Esophagus squamous epithelium (tissue), 5 donors: Measurements from ENCODE around the gene TMEM266. TPM values are rescaled to one million over a fixed set of nuclear protein-coding genes. Genes with fewer than 3 reads are reported as not detected.
A peak's percentile ranks its signal among the peaks of the same experiment; 100 is the strongest.
"Not testable (repeated sequence)": the region's sequence is repeated elsewhere in the genome, so short reads cannot be mapped to it uniquely, and the experiment has no call there.

Source experiments
- DNase-seq: peaks from one replicate; lab custom pipeline; 2025; lab: John Stamatoyannopoulos, UW
- H3K27ac ChIP-seq, 4 donors: fragments of 200-600 bp; sonication (generic); one replicate each; pipeline ENCODE4 v1.5.1; 2016 to 2019; ENCODE audit warnings: mild to moderate bottlenecking in 1 of 4
- H3K27me3 ChIP-seq, 4 donors: fragments of 200-600 bp; sonication (generic); 1 replicate in 3 of 4; 2 replicates in 1 of 4; pipeline versions ENCODE4 v1.5.1 to v1.6.0; 2017 to 2021; ENCODE audit warnings: antibody characterized with exemption in 1 of 4
- H3K36me3 ChIP-seq, 3 donors: fragments of 200-600 bp; sonication (generic); one replicate each; pipeline ENCODE4 v1.5.1; 2016 to 2019
- H3K4me1 ChIP-seq, 3 donors: fragments of 200-600 bp; sonication (generic); one replicate each; pipeline ENCODE4 v1.5.1; 2017 to 2019
- H3K4me3 ChIP-seq, 4 donors: fragments of 200-600 bp; sonication (generic); 1 replicate in 3 of 4; 2 replicates in 1 of 4; pipeline ENCODE4 v1.5.1; 2016 to 2019; ENCODE audit warnings: mild to moderate bottlenecking in 2 of 4, moderate library complexity in 1 of 4
- H3K9me3 ChIP-seq, 3 donors: fragments of 200-600 bp; sonication (generic); one replicate each; pipeline ENCODE4 v1.5.1; 2016 to 2019
- CTCF ChIP-seq, 6 experiments: fragments of 450-650 bp in 4 of 6; fragments of 200-600 bp in 2 of 6; sonication (generic) in 2 of 6; IDR thresholded peaks; one replicate each; pipeline ENCODE4 v1.5.1; 2016 to 2019; ENCODE audit warnings: antibody characterized with exemption in 6 of 6, mild to moderate bottlenecking in 4 of 6, moderate library complexity in 4 of 6
- POLR2A ChIP-seq, 4 donors: fragments of 450-650 bp; IDR thresholded peaks; one replicate each; pipeline ENCODE4 v1.6.1; 2017; ENCODE audit warnings: antibody characterized with exemption in 4 of 4, mild to moderate bottlenecking in 4 of 4, moderate library complexity in 3 of 4
- WGBS, 2 donors: methylation state at CpG; one replicate each; pipeline ENCODE4 v1.1.5; 2018; 5-methylcytosine and 5-hydroxymethylcytosine counted together
- intact Hi-C: fragments of 100-400 bp; cut with DNase I; formaldehyde crosslinking; loops from one replicate; pipeline ENCODE4 v1.15.0; 2022
- total RNA-seq, 4 donors: library from RNA; depleted of rRNA; stranded (reverse); fragments of >200 nt; gene quantifications; one replicate each; pipeline ENCODE4 v1.1.0, GENCODE V29; 2016
- donor health status: DM: yes; HTN: yes; CAD: no.

Gene TMEM266
- total RNA-seq, 4 donors from 2014 or later = 0.19 to 0.79 (median 0.29) TPM; not detected in 1

DNA sequence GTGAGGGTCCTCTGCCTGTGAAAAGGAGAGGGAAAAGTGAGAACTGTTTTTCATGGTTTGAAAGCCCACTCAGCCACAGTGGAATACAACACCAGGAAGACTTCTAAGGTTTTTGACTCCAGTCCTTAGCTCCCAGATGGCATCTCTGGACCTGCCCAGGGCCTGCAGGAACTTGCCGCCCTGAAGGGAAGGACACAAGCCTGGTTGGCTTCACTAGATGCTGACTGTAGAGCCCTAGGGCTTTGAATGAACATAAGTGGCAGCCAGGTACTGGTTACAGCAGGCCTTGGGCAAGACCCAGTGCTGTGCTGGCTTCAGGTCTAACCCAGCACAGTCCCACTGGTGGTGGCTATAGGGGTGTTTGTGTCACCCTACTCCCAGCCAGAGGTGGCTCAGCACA lies 21.3 kb upstream of the TMEM266 start:
- intact Hi-C loops = no loop called here
- H3K4me3 ChIP-seq = no peak overlapping the region
- H3K9me3 ChIP-seq = peaks cover 0 to 12% (median 9%) of the 10 kb centered on the region in 3 donors
- peak overlapping the region in 3 of 4 donors; percentile 59 to 71 (median 59) for H3K27ac ChIP-seq
- peaks cover 8 to 24% (median 10%) of the 10 kb centered on the region in 3 donors for H3K4me1 ChIP-seq
- DNase-seq = no peak
- TF ChIP-seq POLR2A (IDR thresholded peaks at IDR 0.05) = no peak
- TF ChIP-seq CTCF (IDR thresholded peaks at IDR 0.05) = no peak
- peaks cover 0 to 14% (median 0%) of the 10 kb centered on the region in 4 donors for H3K27me3 ChIP-seq
- H3K36me3 ChIP-seq = no peaks in the 10 kb centered on the region
- no CpG with 5 or more reads among the region's 1 CpG for WGBS, 2 donors

DNA sequence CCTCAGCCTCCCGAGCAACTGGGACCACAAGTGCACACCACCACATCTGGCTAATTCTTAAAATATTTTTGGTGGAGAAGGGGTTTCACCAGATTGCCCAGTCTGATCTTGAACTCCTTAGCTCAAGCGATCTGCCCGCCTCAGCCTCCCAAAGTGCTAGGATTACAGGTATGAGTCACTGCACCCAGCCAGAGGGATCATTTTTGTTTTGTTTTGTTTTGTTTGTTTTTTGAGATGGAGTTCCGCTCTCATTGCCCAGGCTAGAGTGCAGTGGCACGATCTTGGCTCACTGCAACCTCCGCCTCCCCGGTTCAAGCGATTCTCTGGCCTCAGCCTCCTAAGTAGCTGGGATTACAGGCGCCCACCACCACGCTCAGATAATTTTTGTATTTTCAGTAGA lies 5.6 kb upstream of the TMEM266 start:
- H3K36me3 ChIP-seq, H3K9me3 ChIP-seq, intact Hi-C loops, H3K4me3 ChIP-seq, DNase-seq, H3K27ac ChIP-seq: not testable (repeated sequence)
- 70 to 82% methylated on average over 10 of the region's 10 CpGs for WGBS, 2 donors
- Histone ChIP-seq H3K4me1 (peaks cover 7 to 19% (median 7%) of the 10 kb centered on the region in 3 donors), H3K27me3 (peaks cover 0 to 41% (median 0%) of the 10 kb centered on the region in 4 donors)

DNA sequence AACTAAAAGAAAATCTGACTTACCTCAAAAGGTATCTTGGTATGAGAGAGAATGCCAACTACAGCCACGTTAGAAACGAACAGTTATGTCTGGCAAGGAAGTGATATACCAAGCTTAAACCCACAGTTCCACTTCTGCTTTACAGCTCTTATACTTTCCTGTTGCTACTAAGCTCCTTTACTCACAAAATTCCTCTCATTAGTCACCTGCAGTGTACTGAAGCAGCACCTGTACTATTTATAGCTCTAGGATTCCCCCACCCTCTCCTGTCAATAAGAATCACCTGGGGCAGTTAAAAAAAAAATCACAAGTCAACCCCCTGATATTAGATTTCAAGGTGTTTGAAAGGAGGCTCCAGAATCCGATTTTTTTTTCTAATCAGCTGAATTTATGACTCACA lies 2.9 kb upstream of the TMEM266 start:
- Histone ChIP-seq H3K27ac (no peak overlapping the region), H3K4me3 (peak overlapping the region in 1 of 4 donors; percentile 52), H3K27me3 (peaks cover 0 to 62% (median 0%) of the 10 kb centered on the region in 4 donors), H3K36me3 (no peaks in the 10 kb centered on the region), H3K4me1 (peaks cover 12 to 30% (median 18%) of the 10 kb centered on the region in 3 donors), H3K9me3 (no peaks in the 10 kb centered on the region)
- intact Hi-C loops = loop anchor here (5.0 kb wide), 2 partner anchors 80 to 95 kb away; no protein-coding TSS in a partner anchor
- no peak for DNase-seq
- 3 to 8% methylated on average over 3 of the region's 3 CpGs for WGBS, 2 donors
- no peak for TF ChIP-seq POLR2A (IDR thresholded peaks at IDR 0.05)
- no peak for TF ChIP-seq CTCF (IDR thresholded peaks at IDR 0.05)

GRCh38 chr15:76057332-76058000 lies 2.3 kb upstream of the TMEM266 start:
- 4% methylated on average over 7 of the region's 7 CpGs for WGBS, 2 donors
- H3K36me3 ChIP-seq = no peaks in the 10 kb centered on the region
- no peak overlapping the region for H3K27ac ChIP-seq
- H3K4me1 ChIP-seq = peaks cover 12 to 30% (median 18%) of the 10 kb centered on the region in 3 donors
- intact Hi-C loops = loop anchor here (5.0 kb wide), 2 partner anchors 80 to 95 kb away; no protein-coding TSS in a partner anchor
- no peaks in the 10 kb centered on the region for H3K9me3 ChIP-seq
- no peak for DNase-seq
- peak overlapping the region in 1 of 4 donors; percentile 52 for H3K4me3 ChIP-seq
- TF ChIP-seq POLR2A (IDR thresholded peaks at IDR 0.05) (no peak), CTCF (IDR thresholded peaks at IDR 0.05) (peak; percentile 45 to 75 (median 64))
- H3K27me3 ChIP-seq = peaks cover 0 to 62% (median 0%) of the 10 kb centered on the region in 4 donors

DNA sequence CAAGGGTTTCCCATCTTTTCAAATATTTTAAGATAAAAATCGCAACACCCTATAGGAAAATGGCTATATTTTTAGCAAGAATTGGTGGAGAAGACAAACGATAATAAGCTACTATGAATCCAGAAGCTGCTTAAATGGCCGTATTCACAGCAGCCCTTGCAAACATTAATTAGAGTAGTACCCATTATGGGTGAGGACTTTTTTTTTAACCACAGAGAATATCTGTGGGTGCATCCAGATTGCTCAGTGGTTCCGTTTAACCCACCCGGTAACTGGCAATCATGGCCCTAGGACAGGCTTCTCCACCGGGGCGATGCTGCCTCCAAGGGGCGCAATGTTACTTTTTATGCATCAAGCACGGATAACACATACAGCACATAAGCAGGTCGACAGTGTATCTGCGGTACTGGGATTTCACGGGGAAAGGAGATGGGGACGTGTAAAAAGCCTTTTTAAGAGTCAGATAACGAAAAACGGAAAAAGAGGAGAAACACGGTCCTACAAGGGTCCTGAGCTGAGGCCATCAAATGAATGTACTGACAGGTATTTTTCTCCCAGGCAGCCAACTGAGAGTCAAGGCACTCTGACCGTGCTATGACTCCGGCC lies 968 bp upstream of the TMEM266 start:
- no peak for DNase-seq

More for the DNA sequence above, 968 bp upstream of the TMEM266 start:
- Histone ChIP-seq H3K36me3 (no peaks in the 10 kb centered on the region), H3K4me3 (peak overlapping the region; percentile 57 to 77 (median 61)), H3K4me1 (peaks cover 12 to 30% (median 18%) of the 10 kb centered on the region in 3 donors), H3K27ac (no peak overlapping the region), H3K27me3 (peaks cover 0 to 66% (median 0%) of the 10 kb centered on the region in 4 donors), H3K9me3 (no peaks in the 10 kb centered on the region)
- intact Hi-C loops = loop anchor here (5.0 kb wide), 2 partner anchors 78 to 93 kb away; no protein-coding TSS in a partner anchor
- TF ChIP-seq POLR2A (IDR thresholded peaks at IDR 0.05) (no peak), CTCF (IDR thresholded peaks at IDR 0.05) (peak in 3 of 6 experiments; percentile 9 to 12 (median 12))
- WGBS, 2 donors = 8 to 14% methylated on average over 15 to 18 of the region's 18 CpGs
